Measurements from ENCODE around the gene VOPP1.

The VOPP1 gene

DNA sequence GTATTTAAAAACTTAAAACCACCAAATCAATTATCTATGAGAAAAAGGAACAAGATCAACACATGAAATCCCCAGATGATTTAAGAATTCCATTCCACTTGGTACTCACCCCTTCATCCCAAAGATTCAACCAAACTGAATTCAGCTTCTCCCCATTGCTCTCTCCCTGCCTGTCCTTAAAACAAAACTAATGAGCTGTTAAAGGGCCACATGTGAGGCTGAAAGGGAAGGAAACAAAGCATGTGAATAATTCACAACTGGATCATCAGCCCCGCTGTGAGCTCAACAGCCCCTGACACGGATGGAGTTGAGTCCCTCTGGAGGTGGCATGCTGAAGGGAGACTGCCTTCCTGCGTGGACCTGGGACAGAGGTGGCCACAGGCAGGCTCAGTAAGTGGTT is 32.9 kb downstream of the VOPP1 start:
- no peak for DNase-seq (ENCODE audit: low read depth, low spot score)
- Histone ChIP-seq H3K4me1 (ENCODE audit: control insufficient read depth, insufficient read depth, low read length) (peaks cover 13% of the 10 kb centered on the region), H3K27ac (ENCODE audit: low read length) (no peak overlapping the region), H3K27me3 (ENCODE audit: control insufficient read depth, insufficient read depth, low read length) (no peaks in the 10 kb centered on the region), H3K36me3 (ENCODE audit: control insufficient read depth, insufficient read depth, low read length) (no peaks in the 10 kb centered on the region), H3K4me3 (ENCODE audit: low read length) (no peak overlapping the region), H3K9me3 (ENCODE audit: control insufficient read depth, insufficient read depth, low read length) (no peaks in the 10 kb centered on the region)
- no CpG with 5 or more reads among the region's 3 CpGs for whole genome bisulfite sequencing (ENCODE audit: insufficient coverage, insufficient read length)

DNA sequence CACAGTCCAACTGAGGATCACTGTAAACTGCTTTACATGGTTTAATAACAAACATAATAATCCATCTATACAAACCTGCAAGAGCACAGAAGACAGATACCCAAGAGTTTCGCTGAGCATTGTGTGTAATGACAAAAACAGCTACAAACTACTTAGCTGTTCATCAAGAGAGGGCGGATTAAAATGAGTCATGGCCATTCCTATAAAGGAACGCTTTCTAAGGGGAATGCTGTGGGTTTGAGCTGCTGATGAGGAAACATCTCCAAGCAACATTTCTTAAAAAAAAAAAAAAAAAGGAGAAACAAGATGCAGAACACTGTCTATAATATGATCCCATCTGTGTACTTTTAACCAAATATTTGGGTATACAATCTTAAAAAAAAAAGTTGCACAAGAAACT is 33.8 kb downstream of the VOPP1 start:
- Histone ChIP-seq H3K27me3 (ENCODE audit: control insufficient read depth, insufficient read depth, low read length) (no peaks in the 10 kb centered on the region), H3K9me3 (ENCODE audit: control insufficient read depth, insufficient read depth, low read length) (no peaks in the 10 kb centered on the region), H3K4me3 (ENCODE audit: low read length) (no peak overlapping the region), H3K4me1 (ENCODE audit: control insufficient read depth, insufficient read depth, low read length) (peaks cover 13% of the 10 kb centered on the region), H3K27ac (ENCODE audit: low read length) (no peak overlapping the region), H3K36me3 (ENCODE audit: control insufficient read depth, insufficient read depth, low read length) (no peaks in the 10 kb centered on the region)
- no peak for DNase-seq (ENCODE audit: low read depth, low spot score)
- no CpG with 5 or more reads among the region's 3 CpGs for WGBS (ENCODE audit: insufficient coverage, insufficient read length)

GRCh38 chr7:55537458-55537990 is 34.8 kb downstream of the VOPP1 start:
- H3K4me1 ChIP-seq (ENCODE audit: control insufficient read depth, insufficient read depth, low read length) = peaks cover 13% of the 10 kb centered on the region
- no peaks in the 10 kb centered on the region for H3K9me3 ChIP-seq (ENCODE audit: control insufficient read depth, insufficient read depth, low read length)
- H3K4me3 ChIP-seq (ENCODE audit: low read length) = no peak overlapping the region
- no peaks in the 10 kb centered on the region for H3K36me3 ChIP-seq (ENCODE audit: control insufficient read depth, insufficient read depth, low read length)
- no peak overlapping the region for H3K27ac ChIP-seq (ENCODE audit: low read length)
- no peak for DNase-seq (ENCODE audit: low read depth, low spot score)
- WGBS (ENCODE audit: insufficient coverage, insufficient read length) = no CpG with 5 or more reads among the region's 16 CpGs
- no peaks in the 10 kb centered on the region for H3K27me3 ChIP-seq (ENCODE audit: control insufficient read depth, insufficient read depth, low read length)

DNA sequence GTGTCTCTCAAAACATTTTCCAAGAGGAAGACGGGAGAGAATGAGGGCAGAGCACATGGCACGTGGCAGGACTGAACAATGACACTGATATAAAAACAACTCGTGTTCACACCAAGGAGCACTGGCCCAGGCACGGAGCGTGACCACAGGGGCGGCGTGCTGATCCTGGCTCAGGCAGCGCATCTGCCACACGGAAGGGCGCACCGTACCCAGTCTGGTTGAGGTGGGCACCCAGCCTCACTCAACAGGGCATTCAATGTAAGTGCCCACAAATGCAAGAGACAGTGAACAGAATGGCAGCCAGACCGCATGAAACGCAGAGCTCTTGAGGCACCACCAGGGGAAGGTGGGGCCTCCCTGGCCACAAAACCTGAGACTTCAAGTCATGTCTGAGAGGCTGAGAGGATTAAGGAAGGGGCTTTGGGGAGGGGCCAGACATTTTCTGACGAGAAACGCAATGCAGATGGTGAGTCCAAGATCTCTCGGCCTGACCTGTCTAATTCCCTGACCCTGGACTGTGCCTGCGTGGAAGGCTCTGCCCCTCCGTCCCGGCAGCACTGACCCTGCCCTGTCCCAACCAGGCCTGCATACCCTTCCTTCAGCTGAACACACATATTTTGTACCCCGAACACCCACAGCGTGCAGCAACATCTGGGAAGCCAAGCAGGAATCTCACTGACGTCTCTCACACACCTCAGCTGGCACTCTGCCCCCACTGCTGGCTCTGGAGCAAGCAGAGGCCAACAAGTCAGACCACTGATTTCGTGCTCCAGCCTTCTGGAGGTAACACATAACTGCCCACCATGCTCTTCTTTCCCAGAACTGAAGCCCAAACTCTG is 35.5 kb downstream of the VOPP1 start:
- H3K27ac ChIP-seq (ENCODE audit: low read length) = no peak overlapping the region
- WGBS (ENCODE audit: insufficient coverage, insufficient read length) = no CpG with 5 or more reads among the region's 23 CpGs
- no peak for DNase-seq (ENCODE audit: low read depth, low spot score)
- H3K4me3 ChIP-seq (ENCODE audit: low read length) = no peak overlapping the region
- H3K4me1 ChIP-seq (ENCODE audit: control insufficient read depth, insufficient read depth, low read length) = peaks cover 13% of the 10 kb centered on the region
- H3K9me3 ChIP-seq (ENCODE audit: control insufficient read depth, insufficient read depth, low read length) = no peaks in the 10 kb centered on the region
- H3K36me3 ChIP-seq (ENCODE audit: control insufficient read depth, insufficient read depth, low read length) = no peaks in the 10 kb centered on the region
- H3K27me3 ChIP-seq (ENCODE audit: control insufficient read depth, insufficient read depth, low read length) = no peaks in the 10 kb centered on the region

DNA sequence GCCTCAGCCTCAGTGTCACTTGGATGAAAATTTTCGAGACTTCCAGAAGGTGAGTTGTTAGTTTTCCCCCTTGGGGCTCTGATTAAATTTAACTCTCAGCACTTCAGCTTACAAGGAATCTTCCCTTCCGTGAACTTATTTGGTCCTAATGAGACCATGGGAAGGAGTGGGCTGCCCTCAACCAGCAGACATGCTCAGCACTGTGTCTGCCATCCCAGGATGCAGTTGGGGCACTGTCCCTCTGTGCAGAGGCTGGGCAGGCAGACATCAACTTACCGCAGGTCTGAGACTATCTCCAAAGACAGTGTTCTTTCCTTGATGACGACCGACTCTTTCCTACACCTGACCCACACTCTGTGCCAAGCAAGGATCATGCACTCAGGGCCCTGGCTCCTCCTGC is 36.7 kb downstream of the VOPP1 start:
- Histone ChIP-seq H3K4me3 (ENCODE audit: low read length) (no peak overlapping the region), H3K9me3 (ENCODE audit: control insufficient read depth, insufficient read depth, low read length) (no peaks in the 10 kb centered on the region), H3K27ac (ENCODE audit: low read length) (no peak overlapping the region), H3K36me3 (ENCODE audit: control insufficient read depth, insufficient read depth, low read length) (no peaks in the 10 kb centered on the region), H3K27me3 (ENCODE audit: control insufficient read depth, insufficient read depth, low read length) (no peaks in the 10 kb centered on the region), H3K4me1 (ENCODE audit: control insufficient read depth, insufficient read depth, low read length) (peaks cover 13% of the 10 kb centered on the region)
- WGBS (ENCODE audit: insufficient coverage, insufficient read length) = no CpG with 5 or more reads among the region's 5 CpGs
- no peak for DNase-seq (ENCODE audit: low read depth, low spot score)

DNA sequence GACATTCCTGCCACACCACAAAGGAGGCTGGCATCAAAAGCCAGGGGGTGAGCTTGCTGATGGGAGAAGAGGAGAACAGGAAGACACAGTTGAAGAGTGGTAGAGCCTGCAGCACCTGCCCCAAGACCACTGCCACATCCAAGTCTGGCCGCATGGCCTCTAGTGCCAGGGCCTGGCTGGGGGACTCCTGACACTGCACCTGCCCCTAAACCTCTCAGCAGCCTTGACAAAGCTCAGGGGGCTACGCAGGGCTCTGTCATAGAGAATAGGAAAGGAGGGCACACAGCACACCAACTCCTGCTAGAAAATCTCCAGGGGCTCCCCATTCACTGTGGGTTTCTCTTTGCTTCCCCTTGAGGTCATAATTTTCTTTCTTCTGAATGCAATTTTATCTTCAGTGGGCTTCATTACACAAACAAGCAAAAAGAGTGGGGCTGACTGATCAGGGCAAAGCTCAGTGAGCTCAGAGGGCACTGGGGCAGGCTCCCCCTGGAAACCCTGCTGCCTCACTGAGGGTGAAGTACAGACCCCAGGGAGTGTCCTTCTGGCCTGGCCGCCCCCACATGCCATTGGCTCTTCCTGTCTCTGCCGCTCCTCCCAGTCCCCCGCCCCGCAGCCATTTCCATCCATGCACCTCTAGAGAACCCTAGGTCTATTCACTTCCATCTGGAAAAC is 37.2 kb downstream of the VOPP1 start:
- Histone ChIP-seq H3K4me3 (ENCODE audit: low read length) (no peak overlapping the region), H3K4me1 (ENCODE audit: control insufficient read depth, insufficient read depth, low read length) (peaks cover 11% of the 10 kb centered on the region)
- DNase-seq (ENCODE audit: low read depth, low spot score) = no peak

GRCh38 chr7:55534262-55534915 is 37.9 kb downstream of the VOPP1 start:
- no peaks in the 10 kb centered on the region for H3K27me3 ChIP-seq (ENCODE audit: control insufficient read depth, insufficient read depth, low read length)
- no peaks in the 10 kb centered on the region for H3K9me3 ChIP-seq (ENCODE audit: control insufficient read depth, insufficient read depth, low read length)
- no peak for DNase-seq (ENCODE audit: low read depth, low spot score)
- no peaks in the 10 kb centered on the region for H3K36me3 ChIP-seq (ENCODE audit: control insufficient read depth, insufficient read depth, low read length)
- H3K4me3 ChIP-seq (ENCODE audit: low read length) = no peak overlapping the region
- WGBS (ENCODE audit: insufficient coverage, insufficient read length) = no CpG with 5 or more reads among the region's 8 CpGs
- H3K27ac ChIP-seq (ENCODE audit: low read length) = no peak overlapping the region
- peaks cover 7% of the 10 kb centered on the region for H3K4me1 ChIP-seq (ENCODE audit: control insufficient read depth, insufficient read depth, low read length)

More for the DNA sequence above, 37.2 kb downstream of the VOPP1 start:
- WGBS (ENCODE audit: insufficient coverage, insufficient read length) = no CpG with 5 or more reads among the region's 6 CpGs
- H3K27ac ChIP-seq (ENCODE audit: low read length) = no peak overlapping the region
- H3K9me3 ChIP-seq (ENCODE audit: control insufficient read depth, insufficient read depth, low read length) = no peaks in the 10 kb centered on the region
- no peaks in the 10 kb centered on the region for H3K36me3 ChIP-seq (ENCODE audit: control insufficient read depth, insufficient read depth, low read length)
- H3K27me3 ChIP-seq (ENCODE audit: control insufficient read depth, insufficient read depth, low read length) = no peaks in the 10 kb centered on the region

- Histone ChIP-seq H3K36me3 (ENCODE audit: control insufficient read depth, insufficient read depth, low read length) (no peaks in the 10 kb centered on the region), H3K27ac (ENCODE audit: low read length) (no peak overlapping the region), H3K4me1 (ENCODE audit: control insufficient read depth, insufficient read depth, low read length) (peaks cover 7% of the 10 kb centered on the region), H3K27me3 (ENCODE audit: control insufficient read depth, insufficient read depth, low read length) (no peaks in the 10 kb centered on the region), H3K9me3 (ENCODE audit: control insufficient read depth, insufficient read depth, low read length) (no peaks in the 10 kb centered on the region), H3K4me3 (ENCODE audit: low read length) (no peak overlapping the region)
- no peak for DNase-seq (ENCODE audit: low read depth, low spot score)
- no CpG with 5 or more reads among the region's 2 CpGs for WGBS (ENCODE audit: insufficient coverage, insufficient read length)
Observed at GRCh38 chr7:55533729-55534080, 38.6 kb downstream of the VOPP1 start.

DNA sequence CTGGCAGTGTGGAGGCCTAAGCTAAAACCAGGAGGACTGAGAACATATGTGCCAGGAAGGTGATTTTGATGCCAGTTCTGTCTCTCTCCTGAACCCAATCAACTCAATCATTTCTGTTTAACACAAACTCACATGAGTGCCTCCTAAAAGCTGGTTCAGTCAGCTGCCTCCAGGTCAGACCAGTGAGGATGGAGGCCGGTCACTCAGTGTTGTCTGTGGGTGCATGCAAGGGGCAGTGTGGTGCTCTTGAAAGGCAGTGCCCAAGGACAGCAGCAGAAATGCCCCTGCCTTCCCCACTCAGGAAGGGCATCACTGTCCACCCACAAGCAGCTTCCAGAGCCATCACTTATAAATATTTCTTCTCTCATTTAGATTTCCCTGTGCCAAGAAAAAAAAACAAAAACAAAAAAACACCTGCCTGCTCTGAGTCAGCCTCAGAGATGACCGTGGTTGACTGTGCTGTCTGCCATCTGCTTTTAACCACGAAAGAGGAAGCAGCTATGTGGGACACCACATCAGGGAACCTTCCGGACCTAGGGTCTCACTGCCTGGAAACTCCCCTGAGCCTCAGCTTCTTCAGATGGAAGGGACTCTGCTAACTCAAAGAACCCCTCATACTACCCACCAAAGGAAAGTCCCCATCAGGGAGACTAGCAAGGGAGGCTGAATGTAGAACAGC is 39.1 kb downstream of the VOPP1 start:
- DNase-seq (ENCODE audit: low read depth, low spot score) = no peak
- peaks cover 7% of the 10 kb centered on the region for H3K4me1 ChIP-seq (ENCODE audit: control insufficient read depth, insufficient read depth, low read length)
- no peaks in the 10 kb centered on the region for H3K27me3 ChIP-seq (ENCODE audit: control insufficient read depth, insufficient read depth, low read length)
- H3K4me3 ChIP-seq (ENCODE audit: low read length) = no peak overlapping the region
- no peak overlapping the region for H3K27ac ChIP-seq (ENCODE audit: low read length)
- no peaks in the 10 kb centered on the region for H3K36me3 ChIP-seq (ENCODE audit: control insufficient read depth, insufficient read depth, low read length)
- no peaks in the 10 kb centered on the region for H3K9me3 ChIP-seq (ENCODE audit: control insufficient read depth, insufficient read depth, low read length)
- no CpG with 5 or more reads among the region's 4 CpGs for WGBS (ENCODE audit: insufficient coverage, insufficient read length)
